Right lung (tissue), 5 donors: ENCODE data around the gene USP21. TPM values are rescaled to one million over a fixed set of nuclear protein-coding genes. Genes with fewer than 3 reads are reported as not detected.

Source experiments
- DNase-seq, 2 donors: peaks; one replicate each; pipeline ENCODE4 v3.0.0-alpha.2; 2013
- polyA plus RNA-seq, 5 donors: library from polyadenylated mRNA; unstranded; fragments of 120-200 nt; gene quantifications; one replicate each; pipeline versions ENCODE4 v1.2.1 to v1.2.3, GENCODE V29; 2013; ENCODE audit warnings: inconsistent platforms in 1 of 5, low replicate concordance in 1 of 5; ENCODE audit not compliant: insufficient read length in 5 of 5, insufficient read depth in 1 of 5

USP21 gene
- polyA plus RNA-seq, 5 donors: 42.7 to 56.3 (median 49.4) TPM

DNA sequence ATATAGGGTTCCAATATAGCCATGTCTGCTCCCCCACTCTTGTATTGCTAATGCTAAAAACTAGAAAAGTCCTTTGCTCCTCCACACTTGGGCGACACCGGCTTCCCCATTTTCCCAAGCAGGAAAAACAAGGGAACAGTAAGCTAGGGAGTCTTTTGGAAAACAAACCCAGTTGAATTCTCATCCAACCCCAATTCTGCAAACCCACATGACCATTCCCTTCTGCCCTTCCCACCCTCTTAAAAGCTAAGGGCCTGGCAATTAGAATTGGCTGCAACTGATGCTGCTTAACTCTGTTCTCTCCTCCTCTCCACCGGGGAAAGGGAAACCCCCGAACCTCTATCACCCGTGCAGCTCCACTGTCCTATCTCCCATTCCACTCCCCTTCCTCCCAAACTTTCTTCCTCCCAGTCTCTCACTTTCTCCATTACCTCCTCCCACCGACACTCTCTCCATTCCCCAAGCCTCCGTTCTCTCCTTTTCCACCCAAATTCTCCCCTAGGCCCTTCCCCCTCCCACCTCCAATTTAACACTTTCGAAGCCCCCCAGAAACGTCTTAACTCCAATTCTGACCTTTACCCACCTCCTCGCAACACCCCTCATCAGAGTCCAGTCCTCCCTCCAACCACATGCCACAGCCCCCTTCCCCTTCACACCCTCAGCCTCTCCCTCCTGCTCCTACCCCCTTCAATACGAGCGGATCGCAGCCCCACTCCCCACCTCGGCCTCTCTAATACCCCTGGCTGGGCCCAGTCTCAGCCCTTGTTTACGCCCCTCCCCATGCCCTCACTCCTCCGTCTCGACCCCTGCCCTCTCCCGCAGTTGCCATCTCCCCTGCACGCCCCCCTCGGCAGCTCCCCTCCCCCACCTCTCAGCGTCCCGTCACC lies 27.5 kb upstream of the USP21 start:
- peak in 1 of 2 donors; percentile 36 for DNase-seq

DNA sequence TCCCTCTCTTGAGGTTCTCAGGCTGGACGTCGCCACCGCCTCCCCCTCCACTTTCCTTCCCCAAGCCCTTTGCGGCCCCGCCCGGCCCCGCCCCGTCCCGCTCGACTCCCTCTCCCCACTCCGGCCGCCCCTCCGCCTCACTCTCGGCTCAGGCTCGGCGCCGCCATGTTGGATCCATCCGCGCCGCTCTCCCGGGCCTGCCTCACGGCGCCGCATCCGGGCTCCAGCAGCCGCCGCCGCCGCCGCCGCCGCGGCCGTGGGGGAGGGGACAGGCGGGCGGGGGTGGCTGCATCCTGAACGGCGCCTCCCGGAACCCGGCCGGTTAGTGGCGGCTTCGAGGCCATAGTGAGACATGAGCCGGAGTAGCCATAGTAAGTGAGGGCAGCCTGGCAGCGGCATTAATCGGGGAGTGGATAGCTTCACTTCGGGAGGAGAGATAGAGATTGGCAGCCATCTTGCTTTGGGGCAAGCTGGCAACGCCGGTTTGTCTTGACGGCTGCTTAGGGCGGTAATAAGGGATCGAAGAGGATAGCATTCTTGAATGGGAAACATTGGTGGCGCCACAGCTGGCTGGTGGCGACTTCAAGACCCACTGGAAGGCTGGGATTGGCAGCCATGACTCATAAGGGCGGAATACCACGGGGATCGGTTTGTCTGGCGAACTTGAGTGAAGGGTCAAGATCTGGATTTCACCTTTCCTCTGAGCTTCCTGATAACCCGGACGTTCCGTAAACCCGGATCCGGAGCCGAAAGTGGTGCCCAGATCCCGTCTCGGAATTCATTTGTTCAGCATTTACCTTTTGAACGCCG lies 26.7 kb upstream of the USP21 start, which contains the start of gene DEDD:
Gene DEDD, minus strand, starts transcription at position 258 of the 810 bp plus-strand sequence. CDS start 8,205 bp downstream, outside the sequence.
- peak; percentile 91 to 95 for DNase-seq

DNA sequence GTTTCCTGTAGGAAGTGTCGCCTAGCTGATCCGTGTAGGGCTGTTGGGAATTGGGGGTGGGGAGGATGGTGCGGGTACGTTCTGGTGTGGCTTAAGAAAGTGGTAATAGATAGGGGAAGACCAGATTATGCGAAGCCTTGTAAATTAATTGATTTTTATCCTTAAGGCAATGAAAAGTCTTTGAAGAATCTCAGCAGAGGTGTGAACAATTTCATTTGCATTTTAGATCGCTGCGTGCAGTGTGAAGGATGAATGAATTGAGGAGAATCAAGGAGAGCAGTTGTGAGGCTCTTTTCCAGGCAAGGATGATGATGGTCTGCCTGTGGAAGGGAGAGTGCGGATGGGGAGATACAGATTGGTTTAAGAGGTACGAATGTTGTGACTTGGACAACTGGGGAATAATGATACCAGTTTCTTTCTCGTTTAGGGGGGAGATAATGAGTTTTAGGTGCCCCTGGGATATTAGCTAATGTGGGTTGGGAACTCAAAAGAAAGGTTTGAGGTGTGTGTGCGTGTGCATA lies 26.0 kb upstream of the USP21 start:
- DNase-seq: no peak

DNA sequence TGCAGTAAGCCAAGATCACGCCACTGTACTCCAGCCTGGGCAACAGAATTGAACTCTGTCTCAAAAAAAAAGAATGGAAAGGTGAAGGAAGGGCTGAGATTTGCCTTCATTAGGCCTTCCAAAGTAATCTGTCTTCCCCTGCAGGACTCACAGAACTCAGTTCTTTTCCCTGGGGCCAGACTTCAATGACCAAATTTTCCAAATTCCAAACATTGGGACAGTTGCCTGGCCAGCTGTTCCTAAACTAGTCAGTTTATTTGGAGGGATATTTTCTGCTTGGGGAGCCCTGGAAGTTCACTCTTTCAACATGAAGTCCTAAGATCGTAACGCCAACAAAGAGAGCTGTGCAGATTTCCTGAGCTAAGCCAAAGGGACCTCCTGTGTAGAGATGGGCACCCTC lies 21.4 kb upstream of the USP21 start:
- DNase-seq: no peak

DNA sequence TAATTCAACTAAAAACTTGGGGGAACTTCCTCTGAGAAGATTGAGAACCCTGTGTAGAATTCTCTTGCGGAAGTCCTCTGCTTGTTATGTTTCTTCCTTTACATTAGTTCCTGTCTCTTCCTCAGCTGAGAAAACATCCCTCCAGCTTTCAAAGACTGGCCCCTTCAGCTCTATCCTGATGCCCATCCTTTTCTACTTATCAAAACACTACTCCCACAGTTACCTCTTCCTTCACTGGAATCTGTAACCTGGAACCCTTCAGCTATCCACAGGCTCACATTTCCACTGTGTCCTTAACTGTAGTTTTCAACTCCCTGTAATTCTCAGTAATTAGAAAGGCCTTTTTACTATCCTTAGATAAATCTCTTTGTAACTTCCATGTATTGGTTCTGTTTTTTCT lies 20.9 kb upstream of the USP21 start:
- no peak for DNase-seq

DNA sequence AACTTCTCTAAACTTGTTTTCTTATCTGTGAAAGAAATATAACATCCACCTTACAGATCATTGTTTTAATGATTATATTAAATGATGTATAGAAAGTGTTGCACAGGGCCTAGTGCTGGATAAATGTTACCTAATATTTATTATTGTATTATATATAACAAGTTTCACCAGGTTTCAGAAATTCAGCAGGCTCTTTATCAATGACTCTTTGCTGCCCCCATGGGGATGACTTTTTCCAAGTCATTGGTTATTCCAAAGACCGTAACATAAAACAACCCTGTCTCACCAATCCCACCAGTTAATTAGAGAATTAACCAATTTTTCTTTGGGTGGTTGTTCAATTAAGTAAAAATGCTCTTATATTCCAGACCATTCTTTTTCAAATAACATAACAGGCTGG lies 19.5 kb upstream of the USP21 start:
- peak in 1 of 2 donors; percentile 36 for DNase-seq

DNA sequence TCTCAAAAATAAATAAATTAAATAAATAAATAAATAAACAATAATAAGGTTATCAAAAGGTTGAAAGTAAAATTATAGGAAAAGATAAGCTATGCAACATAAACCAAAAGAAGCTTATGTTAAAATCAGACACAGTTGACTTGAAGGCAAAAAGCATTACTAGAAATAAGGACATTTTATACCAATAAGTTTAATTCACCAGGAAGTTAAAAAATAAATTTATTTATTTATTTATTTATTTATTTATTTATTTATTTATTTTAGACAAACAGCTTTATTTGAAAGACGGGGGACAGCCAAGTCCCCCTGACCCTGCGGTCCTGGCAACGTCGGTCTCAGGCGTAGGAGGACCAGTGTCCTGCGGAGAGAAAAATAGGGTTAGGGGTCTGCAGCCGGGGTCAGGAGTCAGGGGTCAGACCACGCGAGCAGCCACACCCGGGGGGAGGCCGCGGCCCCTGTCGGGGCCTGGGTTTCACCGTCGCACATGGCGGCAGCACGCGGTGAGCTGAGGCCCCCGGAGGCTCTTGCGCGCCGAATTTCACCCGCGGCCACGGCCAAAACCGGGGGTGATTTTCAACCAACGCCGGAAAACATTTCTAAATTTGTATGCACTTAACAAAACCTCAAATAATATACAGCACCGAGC lies 18.4 kb upstream of the USP21 start:
- DNase-seq: no peak

DNA sequence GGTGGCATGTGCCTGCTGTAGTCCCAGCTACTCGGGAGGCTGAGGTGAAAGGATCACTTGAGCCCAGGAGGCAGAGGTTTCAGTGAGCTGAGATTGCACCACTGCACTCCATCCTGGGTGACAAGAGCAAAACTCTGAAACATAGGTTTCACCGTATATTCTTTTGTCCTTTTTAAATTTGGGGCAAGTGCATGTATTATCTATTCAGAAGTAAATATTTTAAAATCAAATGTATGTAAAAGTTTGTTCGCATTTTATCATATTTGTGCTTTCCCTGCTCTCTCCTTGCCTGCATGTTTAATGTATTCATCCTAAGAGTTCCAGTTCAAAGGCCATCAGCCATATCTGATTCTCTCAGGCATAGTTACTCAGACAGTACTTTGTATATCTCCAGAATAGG lies 13.5 kb upstream of the USP21 start:
- DNase-seq: no peak

DNA sequence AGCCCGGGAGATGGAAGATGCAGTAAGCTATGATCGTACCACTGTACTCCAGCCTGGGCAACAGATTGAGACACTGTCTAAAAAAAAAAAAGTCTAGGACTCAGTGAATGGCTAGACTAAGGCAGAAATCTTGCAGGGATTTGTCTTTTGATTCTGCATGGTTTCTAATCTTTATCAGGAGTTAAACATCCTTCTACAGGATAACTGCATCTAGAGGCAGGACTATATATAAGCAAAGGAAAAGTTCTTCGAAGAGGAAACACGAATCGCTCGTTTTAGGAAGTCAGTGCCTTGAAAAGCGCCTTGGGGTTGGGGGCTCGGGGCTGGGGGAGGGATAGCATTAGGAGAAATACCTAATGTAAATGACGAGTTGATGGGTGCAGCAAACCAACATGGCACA lies 6.1 kb upstream of the USP21 start:
- no peak for DNase-seq

DNA sequence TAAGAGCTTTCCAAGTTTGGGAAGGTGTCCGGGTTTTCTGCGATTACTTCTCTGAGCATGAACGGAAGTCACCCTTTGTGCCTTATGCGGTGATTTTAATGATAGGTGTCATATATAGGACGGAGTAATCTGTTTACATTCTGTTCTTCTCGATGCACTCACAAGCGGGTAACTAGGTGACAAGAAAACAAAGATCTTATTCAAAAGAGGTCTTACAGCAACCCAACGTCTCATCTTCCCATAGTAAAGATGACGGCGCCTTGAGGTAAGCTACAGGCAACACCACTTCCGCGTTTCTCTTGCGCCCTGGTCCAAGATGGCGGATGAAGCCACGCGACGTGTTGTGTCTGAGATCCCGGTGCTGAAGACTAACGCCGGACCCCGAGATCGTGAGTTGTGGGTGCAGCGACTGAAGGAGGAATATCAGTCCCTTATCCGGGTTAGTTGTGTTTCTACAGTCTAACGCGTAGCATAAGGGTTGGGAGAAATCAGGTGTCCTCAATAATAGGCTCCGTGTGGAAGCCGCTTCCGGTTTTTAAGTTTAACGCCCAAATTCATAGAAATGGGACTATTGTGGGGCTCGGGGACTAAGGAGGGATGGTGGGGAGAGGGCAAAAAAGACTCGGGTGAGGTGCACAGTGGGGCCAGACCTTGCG lies 5.5 kb upstream of the USP21 start, which contains the start of gene UFC1:
Gene UFC1, plus strand, starts transcription at position 297 of the 656 bp plus-strand sequence. Its CDS starts 20 bp downstream, at position 317.
- DNase-seq: peak; percentile 89

DNA sequence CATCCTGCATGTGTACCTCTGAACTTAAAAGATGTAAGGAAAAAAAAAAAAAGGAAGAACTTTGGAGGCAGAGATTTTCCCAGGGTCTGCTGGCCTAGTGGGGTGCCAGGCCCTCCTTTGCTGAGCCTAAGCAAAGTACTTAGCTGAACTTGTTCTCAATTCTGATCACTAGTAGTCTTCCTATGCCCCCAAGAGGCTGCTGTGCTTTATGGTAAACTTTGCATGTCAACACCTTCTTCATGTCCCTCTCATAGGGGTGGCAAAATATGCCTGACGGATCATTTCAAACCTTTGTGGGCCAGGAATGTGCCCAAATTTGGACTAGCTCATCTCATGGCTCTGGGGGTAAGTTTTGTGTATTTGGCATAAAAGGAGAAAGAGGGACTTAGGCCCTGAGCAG lies 1.4 kb upstream of the USP21 start:
- no peak for DNase-seq

DNA sequence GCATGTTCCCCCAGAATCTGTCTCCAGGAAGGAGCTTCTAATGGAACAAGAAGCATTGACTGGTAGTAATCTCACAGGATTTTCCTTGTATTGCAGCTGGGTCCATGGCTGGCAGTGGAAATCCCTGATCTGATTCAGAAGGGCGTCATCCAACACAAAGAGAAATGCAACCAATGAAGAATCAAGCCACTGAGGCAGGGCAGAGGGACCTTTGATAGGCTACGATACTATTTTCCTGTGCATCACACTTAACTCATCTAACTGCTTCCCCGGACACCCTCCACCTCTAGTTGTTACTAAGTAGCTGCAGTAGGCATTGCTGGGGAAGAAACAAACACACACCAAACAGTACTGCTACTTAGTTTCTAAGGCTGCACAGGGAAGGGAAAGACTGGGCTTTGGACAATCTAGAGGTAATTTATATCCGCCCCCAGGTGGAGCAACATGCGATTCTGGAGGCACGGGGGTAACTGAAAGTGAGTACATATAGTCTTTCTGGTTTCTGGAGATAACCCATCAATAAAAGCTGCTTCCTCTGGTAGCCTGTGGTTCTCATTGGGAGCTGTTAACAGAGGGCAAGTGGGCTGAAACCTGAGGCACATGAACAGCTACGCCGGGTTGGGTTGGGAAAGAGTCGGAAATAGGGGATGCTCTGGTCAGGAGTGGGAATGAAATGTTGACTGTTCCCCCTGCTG lies 837 bp upstream of the USP21 start:
- DNase-seq: no peak

DNA sequence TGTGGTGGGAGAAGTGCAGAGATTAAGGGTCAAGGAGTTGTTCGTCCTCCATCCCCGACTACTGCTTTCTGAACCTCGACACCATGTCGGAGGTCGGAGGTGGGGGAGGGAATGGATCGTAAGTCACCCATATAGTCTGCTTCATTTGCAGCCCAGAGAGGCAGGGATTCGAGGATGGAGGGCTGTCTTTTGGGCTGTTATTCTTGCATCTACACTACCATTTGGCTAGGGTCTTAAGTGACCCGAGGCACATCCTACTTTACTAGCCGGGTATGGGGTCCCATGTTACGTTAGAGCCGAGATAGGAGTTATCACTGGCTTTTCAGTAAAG lies 578 bp downstream of the USP21 start:
- no peak for DNase-seq

DNA sequence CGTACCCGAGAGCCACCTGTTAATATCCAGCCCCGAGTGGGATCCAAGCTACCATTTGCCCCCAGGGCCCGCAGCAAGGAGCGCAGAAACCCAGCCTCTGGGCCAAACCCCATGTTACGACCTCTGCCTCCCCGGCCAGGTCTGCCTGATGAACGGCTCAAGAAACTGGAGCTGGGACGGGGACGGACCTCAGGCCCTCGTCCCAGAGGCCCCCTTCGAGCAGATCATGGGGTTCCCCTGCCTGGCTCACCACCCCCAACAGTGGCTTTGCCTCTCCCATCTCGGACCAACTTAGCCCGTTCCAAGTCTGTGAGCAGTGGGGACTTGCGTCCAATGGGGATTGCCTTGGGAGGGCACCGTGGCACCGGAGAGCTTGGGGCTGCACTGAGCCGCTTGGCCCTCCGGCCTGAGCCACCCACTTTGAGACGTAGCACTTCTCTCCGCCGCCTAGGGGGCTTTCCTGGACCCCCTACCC lies 1.4 kb downstream of the USP21 start:
- no peak for DNase-seq

DNA sequence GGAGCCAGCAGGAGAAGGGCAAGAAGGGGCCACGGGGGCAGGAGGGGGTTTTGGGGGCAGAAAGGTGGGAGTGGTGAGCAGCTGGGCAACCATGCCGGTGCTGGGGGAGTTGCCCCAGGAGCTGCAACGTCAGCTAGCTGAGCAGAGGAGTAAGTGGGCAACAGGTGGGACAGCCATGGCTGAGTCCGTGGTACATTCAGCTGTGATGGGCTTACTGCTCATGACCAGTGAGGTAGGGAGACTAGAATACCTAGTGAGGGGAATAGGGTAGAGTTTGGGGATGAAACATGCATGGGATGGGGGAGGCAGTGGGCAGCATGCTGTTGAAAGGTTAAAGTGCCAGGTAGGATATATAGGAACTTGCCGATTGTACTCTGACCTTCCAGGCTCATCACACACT lies 2.4 kb downstream of the USP21 start:
- DNase-seq: no peak

DNA sequence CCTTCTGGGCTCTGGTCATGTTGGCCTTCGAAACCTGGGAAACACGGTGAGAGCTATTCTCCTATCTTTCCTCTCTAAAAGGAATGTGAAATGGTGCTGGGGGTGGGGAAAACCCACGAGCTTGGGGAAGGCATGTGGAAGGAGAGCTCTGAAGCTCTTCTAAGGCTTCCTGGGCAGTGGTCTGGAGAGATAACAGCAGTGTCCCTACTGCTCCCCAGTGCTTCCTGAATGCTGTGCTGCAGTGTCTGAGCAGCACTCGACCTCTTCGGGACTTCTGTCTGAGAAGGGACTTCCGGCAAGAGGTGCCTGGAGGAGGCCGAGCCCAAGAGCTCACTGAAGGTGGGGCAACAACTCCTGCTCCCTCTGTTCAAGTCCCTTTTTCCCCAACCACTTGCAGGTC lies 2.8 kb downstream of the USP21 start:
- DNase-seq: no peak

DNA sequence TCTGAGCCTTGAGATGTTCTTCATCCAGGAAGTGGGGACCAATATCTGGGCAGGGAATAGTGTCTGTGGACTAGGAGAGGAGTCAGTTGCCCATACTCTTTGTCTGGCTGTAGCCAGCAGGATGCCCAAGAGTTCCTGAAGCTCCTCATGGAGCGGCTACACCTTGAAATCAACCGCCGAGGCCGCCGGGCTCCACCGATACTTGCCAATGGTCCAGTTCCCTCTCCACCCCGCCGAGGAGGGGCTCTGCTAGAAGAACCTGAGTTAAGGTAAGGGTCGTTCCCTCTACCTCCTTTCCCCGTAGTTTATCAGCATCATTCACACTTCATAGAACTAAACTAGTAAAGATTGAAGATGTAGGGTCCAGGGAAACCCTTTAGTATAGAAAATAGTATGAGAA lies 3.5 kb downstream of the USP21 start:
- DNase-seq: no peak

DNA sequence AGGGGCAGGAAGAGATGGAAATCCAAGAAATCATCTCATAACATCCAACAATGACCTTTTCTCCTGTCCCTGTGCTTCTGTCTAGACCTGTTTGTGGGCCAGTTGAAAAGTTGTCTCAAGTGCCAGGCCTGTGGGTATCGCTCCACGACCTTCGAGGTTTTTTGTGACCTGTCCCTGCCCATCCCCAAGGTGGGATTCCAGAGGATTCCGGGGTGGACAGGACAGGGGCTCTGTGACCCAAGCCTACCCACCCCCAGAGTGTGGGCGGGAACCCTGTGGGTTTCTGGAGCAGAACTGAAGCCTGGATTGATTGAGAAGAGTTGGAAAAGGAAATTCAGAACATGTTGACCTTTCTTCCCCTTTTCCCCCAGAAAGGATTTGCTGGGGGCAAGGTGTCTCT lies 4.5 kb downstream of the USP21 start:
- DNase-seq: no peak

DNA sequence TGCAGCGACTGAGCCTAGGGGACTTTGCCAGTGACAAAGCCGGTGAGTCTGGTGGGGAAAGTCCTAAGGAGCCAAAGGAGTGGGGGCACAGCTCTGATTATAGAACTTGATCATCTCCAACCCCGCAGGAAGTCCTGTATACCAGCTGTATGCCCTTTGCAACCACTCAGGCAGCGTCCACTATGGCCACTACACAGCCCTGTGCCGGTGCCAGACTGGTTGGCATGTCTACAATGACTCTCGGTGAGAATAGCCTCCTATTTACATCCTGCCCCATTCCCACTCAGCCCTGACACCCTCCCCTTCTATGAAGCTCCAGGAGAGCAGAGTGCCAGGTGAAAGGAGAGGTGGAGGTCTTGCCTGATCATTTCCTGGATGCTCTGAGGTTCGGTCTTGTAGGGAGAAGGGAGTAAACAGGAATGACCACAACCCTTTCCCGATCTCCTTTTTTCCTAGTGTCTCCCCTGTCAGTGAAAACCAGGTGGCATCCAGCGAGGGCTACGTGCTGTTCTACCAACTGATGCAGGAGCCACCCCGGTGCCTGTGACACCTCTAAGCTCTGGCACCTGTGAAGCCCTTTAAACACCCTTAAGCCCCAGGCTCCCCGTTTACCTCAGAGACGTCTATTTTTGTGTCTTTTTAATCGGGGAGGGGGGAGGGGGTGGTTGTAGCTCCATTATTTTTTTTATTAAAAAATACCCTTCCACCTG lies 5.8 kb downstream of the USP21 start:
- no peak for DNase-seq
